Thyroid gland (tissue), 4 donors: ENCODE measurements around the gene CORO1A.

Source experiments
- POLR2A ChIP-seq, 2 donors: fragments of 450-650 bp; IDR thresholded peaks; one replicate each; pipeline ENCODE4 v1.6.1; 2017; ENCODE audit warnings: antibody characterized with exemption in 2 of 2, mild to moderate bottlenecking in 2 of 2, moderate library complexity in 1 of 2
- TF ChIP-seq, protein P1 (sequence below), 6 experiments: fragments of 200-600 bp in 3 of 6; fragments of 450-650 bp in 3 of 6; sonication (generic) in 3 of 6; IDR thresholded peaks; one replicate each; pipeline ENCODE4 v1.5.1; 2016 to 2019; ENCODE audit warnings: antibody characterized with exemption in 6 of 6, mild to moderate bottlenecking in 2 of 6, inconsistent platforms in 1 of 6, moderate library complexity in 1 of 6

DNA sequence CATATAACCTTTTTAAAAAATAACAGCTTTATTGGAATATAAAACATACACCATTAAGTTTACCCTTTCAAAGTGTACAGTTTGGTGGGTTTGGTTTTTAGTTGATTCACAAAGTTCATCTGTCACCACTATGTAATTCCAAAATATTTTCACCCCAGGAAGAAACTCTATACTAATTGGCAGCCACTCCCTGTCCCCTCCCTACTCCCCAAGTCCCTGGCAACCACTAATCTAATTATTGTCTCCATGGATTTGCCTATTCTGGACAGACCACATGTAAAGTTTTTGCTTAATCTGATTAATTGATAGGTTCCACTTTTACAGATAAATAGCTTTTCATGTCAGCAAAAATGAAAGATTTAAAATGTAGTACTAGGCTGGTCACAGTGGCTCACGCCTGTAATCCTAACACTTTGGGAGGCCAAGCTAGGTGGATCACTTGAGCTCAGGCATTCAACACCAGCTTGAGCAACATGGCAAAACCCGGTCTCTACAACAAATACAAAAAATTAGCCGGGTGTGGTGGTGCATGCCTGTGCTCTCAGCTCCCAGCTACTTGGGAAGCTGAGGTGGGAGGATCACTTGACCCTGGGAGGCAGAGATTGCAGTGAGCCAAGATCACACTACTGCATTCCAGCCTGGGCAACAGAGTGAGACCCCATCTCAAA lies 35.4 kb upstream of the CORO1A start:
- no peak for TF ChIP-seq POLR2A (IDR thresholded peaks at IDR 0.05)
- TF ChIP-seq, protein P1, sequence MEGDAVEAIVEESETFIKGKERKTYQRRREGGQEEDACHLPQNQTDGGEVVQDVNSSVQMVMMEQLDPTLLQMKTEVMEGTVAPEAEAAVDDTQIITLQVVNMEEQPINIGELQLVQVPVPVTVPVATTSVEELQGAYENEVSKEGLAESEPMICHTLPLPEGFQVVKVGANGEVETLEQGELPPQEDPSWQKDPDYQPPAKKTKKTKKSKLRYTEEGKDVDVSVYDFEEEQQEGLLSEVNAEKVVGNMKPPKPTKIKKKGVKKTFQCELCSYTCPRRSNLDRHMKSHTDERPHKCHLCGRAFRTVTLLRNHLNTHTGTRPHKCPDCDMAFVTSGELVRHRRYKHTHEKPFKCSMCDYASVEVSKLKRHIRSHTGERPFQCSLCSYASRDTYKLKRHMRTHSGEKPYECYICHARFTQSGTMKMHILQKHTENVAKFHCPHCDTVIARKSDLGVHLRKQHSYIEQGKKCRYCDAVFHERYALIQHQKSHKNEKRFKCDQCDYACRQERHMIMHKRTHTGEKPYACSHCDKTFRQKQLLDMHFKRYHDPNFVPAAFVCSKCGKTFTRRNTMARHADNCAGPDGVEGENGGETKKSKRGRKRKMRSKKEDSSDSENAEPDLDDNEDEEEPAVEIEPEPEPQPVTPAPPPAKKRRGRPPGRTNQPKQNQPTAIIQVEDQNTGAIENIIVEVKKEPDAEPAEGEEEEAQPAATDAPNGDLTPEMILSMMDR (IDR thresholded peaks at IDR 0.05): no peak
